ENCODE measurements around the gene PLEK2.
"Not testable (repeated sequence)": the region's sequence is repeated elsewhere in the genome, so short reads cannot be mapped to it uniquely, and the experiment has no call there.

The PLEK2 gene

GRCh38 chr14:67358924-67359774 is 52.8 kb downstream of the PLEK2 start:
- DNase-seq (ENCODE audit: low read depth in 2 of 2): no peak

GRCh38 chr14:67357969-67358354 is 54.0 kb downstream of the PLEK2 start:
- no peak for DNase-seq (ENCODE audit: low read depth in 2 of 2)

GRCh38 chr14:67357186-67357968 is 54.6 kb downstream of the PLEK2 start:
- DNase-seq (ENCODE audit: low read depth in 2 of 2): no peak

GRCh38 chr14:67352055-67352454 is 59.9 kb downstream of the PLEK2 start:
- DNase-seq (ENCODE audit: low read depth in 2 of 2): no peak

- DNase-seq (ENCODE audit: low read depth in 2 of 2): no peak
These were observed 66.4 kb downstream of the PLEK2 start for GRCh38 chr14:67345583-67345982.

GRCh38 chr14:67343601-67344230 is 68.2 kb downstream of the PLEK2 start:
- DNase-seq (ENCODE audit: low read depth in 2 of 2): no peak

- not testable (repeated sequence) for DNase-seq (ENCODE audit: low read depth in 2 of 2)
These were observed 70.7 kb downstream of the PLEK2 start for GRCh38 chr14:67341231-67341630.

Measured in stimulated activated CD4-positive, alpha-beta T cell treated with anti-CD3 and anti-CD28 coated beads, Interleukin-12 subunit alpha, Interleukin-12 subunit beta, amount 100 ng/mL, for 24 hours (primary cell).